GM15510 (cell line): ENCODE results near the gene MAPK6.

Source experiments
- POLR2A ChIP-seq: IDR thresholded peaks from 3 replicates; pipeline ENCODE4 v1.6.1; 2011; ENCODE audit warnings: borderline replicate concordance; ENCODE audit not compliant: insufficient read length; ENCODE audit errors: extremely low read depth

Gene MAPK6

GRCh38 chr15:52086011-52086786 lies 67.2 kb downstream of the MAPK6 start:
- TF ChIP-seq POLR2A, result no peak

- no peak for TF ChIP-seq POLR2A
Observed at GRCh38 chr15:52090193-52090592, 71.2 kb downstream of the MAPK6 start.

- TF ChIP-seq POLR2A, result no peak
Observed at GRCh38 chr15:52093167-52093538, 74.1 kb downstream of the MAPK6 start.

DNA sequence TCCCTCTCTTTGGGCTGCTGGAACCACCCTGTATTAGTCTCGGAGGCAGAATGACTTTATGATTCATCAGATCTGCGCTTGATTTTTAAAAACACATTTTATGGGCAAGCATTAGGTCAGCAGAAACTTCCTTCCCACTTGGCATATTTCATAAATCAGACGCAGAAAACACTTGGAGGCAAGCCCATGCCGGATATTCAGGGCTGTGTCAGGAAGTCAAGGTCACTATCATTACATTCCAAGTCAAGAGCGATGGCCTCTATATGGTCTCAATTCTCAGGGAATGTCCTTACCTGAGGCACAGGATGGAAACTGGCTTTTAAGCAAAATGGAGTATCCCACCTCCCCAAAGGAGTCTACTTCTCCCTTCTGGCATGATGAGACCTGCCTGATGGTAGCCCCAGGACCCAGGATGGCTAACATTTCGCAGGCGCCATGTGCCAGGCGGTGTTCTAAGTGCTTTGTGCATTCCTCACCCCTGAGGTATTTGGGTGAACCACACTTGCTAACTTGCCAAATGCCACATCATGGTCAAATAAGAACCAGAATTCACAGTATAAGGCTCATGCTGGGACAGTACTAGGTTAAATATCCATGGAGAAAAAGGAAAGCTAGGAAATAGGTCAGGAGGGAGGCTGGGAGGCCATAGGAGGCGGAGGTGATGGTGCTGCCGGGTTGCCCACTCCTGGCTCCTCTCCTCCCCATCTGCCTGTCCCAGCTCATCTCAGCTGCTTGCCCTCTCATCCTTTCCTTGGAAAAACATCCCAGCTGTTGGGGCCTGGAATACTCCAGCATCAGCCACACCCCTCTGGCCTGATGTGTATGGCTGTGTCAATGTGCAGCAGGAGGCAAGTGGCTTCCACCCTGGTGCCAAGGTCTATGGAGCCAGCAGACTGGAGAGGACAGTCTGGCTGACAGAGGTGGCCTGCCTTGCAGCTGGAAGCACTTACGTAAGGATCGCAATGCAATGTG lies 74.8 kb downstream of the MAPK6 start:
- no peak for TF ChIP-seq POLR2A

DNA sequence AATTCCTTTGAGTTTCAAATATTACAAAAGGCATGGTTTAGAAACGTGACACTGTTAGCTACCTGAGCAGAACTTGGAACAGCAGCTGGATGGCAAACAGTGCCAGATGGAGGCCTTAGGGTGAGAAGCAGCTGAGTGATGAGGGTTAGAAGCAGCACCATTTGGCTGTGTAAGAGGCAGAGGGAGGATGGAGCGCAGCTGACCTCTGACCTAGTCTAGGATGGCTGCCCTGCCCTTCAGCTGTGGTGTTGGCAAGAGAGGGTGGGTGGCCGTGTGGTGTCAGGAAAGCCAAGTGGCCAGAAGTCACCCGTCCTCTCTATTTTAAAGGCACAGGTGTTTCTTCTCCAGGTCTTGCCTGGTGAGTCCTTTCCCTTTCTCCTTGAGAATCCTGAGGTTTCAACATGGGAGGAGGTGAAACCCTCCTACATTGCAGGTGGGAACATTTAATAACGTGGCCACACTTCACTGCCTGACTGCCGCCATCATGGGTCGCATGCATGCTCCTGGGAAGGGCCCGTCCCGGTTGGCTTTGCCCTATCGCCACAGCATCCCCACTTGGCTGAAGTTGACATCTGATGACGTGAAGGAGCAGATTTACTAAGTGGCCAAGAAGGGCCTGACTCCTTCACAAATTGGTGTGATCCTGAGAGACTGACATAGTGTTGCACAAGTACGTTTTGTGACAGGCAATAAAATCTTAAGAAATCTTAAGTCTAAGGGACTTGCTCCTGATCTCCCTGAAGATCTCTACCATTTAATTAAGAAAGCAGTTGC lies 76.0 kb downstream of the MAPK6 start:
- no peak for TF ChIP-seq POLR2A

DNA sequence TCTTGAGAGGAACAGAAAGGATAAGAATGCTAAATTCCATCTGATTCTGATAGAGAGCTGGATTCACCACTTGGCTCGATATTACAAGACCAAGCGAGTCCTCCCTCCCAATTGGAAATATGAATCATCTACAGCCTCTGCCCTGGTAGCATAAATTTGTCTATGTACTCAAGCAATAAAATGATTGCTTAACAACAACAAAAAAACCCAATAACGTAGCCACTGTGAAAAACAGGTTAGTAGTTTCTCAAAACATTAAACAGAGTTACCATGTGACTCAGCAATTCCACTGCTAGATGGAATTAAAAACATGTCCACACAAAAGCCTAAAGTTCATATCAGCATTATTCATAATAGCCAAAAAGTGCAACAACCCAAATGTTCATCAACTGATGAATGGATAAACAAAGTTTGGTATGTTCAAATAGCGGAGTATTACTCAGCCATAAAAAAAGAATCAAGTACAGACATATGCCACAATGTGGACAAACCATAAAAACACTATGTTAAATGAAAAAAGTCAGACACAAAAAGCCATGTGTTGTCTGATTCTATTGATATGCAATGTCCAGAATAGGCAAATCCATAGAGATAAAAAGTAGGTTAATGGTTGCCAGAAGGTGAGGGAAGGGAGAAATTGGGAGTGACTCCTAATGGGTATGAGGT lies 76.7 kb downstream of the MAPK6 start:
- no peak for TF ChIP-seq POLR2A

DNA sequence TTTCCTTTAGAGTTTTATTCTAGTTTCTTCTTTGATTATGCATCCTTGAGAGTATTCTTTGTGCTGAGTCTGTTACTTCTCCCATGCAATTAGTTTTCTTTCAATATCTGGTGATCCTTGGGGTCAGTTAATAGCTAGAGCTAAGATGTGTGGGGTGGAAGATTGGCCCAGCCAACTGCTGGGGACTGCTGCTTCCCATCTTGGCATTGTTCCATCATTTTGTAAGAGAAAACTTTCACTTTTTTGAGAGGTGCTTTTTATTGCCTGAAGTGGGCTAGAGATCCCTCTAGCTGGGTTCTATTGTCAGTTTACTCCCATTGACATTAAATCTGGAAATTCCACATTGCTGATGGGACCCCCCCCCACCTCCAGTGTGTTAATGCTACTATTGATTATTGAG lies 78.2 kb downstream of the MAPK6 start:
- no peak for TF ChIP-seq POLR2A

GRCh38 chr15:52098323-52098722 lies 79.3 kb downstream of the MAPK6 start:
- TF ChIP-seq POLR2A, result no peak

- TF ChIP-seq POLR2A, result no peak
Observed at GRCh38 chr15:52099651-52100272, 80.7 kb downstream of the MAPK6 start.

DNA sequence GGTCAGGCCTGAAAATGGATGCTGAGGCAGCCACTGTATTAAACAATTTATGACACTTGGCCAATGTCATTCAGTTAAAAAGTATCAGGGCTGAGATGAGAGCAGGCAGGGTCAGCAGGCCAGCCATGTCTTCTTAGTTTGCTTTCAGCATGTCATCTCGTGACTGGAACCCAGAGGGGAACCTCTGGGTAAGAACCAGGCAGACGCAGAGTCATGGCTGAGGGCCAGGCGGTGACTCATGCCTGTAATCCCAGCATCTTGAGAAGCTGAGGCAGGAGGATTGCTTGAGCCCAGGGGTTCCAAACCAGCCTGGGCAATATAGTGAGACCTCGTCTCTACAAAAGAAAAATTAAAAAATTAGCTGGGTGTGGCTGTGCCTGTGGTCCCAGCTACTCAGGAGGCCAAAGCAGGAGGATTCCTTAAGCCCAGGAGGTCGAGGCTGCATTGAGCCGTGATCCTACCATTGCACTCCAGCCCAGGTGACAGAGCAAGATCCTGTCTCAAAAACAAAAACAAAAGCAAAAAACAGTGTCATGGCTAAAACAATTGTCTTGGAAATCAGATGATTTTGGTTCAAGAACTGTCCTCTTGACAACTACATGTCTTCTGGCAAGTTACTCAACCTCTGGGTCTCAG lies 81.9 kb downstream of the MAPK6 start:
- no peak for TF ChIP-seq POLR2A

DNA sequence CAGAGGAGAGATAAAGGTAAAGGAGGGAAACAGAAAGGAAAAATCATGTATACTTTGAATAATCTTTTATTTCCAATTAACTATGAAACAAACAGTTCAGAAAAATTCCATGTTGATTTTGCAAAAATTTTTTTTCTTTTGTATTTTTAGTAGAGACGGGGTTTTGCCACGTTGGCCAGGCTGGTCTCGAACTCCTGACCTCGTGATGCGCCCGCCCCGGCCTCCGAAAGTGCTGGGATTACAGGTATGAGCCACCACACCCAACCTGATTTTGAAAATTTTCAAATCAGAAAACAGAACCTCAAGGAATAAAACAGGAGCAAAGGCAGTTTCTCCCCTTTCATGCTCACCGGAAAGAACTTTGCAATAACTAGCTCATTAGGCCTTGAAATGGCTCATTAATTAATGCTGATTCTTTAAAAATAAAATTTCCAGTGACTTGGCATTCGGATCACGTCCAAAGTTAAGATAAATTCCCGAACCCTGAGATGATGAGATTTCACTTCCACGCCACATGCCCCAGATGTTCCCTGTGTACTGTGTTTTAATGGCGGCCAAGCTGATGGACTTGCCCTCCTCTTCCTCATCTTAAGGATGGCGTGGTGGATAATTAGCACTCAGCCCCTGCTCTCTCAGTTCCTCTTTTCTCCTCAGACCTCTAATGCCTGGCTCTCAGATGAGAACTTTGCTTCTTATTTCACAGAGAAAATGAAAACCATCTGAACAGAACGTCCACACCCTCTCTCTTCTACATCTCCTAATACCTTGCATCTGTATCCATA lies 82.7 kb downstream of the MAPK6 start:
- TF ChIP-seq POLR2A, result no peak

DNA sequence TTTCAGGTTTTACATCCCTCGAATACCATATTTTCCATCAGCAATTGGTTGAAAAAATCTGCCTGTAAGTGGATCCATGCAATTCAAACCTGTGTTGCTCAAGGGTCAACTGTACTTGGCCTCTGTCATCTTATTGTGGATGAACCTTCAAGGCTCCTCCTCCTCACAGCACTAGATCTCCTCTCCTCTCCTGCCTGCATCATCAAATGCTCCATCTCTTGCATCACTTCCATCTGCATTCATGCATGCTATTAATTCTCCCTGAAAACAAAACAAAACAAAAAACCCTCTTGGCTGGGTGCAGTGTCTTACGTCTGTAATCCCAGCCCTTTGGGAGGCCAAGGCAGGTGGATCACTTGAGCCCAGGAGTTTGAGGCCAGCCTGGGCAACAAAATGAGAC lies 83.4 kb downstream of the MAPK6 start:
- TF ChIP-seq POLR2A, result no peak
